Measurements from ENCODE around the gene TAS2R19.

The TAS2R19 gene

DNA sequence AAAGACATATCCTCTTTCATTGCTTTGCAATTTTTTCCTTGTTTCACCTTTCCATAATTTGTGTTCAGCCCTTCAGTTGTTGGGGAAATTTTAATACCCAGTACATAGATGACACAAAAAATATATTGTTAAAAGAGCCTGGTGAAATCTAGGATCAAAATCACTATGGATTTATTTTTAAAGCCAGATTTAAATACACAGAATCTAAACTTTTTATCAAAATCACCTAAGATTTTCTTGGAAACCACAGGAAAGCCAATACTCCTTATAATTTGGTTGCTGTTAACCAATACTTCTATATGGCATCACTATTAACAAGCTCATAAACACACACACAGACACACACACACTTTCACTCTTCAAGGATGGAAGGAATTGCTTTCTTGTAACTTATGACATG lies 24.2 kb downstream of the TAS2R19 start, which contains the start of gene TAS2R20:
TAS2R20 (minus strand) TSS at position 101 of the 400 bp plus-strand sequence. CDS start 429 bp downstream, outside the sequence.
- no peak for TF ChIP-seq BACH2 (CRISPR knock-in tag; IDR thresholded peaks at IDR 0.05; ENCODE audit: borderline replicate concordance)
- no peak for ATAC-seq

DNA sequence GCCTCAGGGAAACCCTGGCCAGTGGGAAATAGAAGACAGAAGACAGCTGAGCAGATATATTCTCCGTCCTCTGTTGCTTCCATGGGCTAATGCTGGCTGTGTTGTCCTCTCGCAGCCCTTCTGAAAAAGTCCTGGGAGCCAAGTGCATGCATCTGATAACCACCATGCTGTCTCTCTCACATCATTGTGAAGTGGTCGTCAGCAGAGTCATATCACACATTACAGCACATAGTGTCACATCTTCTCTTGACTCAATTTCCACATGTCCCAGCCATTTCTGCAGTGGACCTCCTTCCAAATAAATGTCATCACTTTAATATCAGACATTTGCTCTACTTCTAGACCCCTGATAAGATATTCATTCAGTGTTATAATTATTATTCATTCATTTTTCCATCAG lies 28.1 kb downstream of the TAS2R19 start:
- no peak for ATAC-seq
- TF ChIP-seq ZFP30 (CRISPR knock-in tag; IDR thresholded peaks at IDR 0.05) (no peak), SNAI2 (CRISPR knock-in tag; IDR thresholded peaks at IDR 0.05) (no peak), ZNF565 (CRISPR knock-in tag; conservative IDR thresholded peaks at IDR 0.05; ENCODE audit: low read depth) (no peak), ESRRG (CRISPR knock-in tag; IDR thresholded peaks at IDR 0.05) (no peak)
- TF ChIP-seq, protein P1, sequence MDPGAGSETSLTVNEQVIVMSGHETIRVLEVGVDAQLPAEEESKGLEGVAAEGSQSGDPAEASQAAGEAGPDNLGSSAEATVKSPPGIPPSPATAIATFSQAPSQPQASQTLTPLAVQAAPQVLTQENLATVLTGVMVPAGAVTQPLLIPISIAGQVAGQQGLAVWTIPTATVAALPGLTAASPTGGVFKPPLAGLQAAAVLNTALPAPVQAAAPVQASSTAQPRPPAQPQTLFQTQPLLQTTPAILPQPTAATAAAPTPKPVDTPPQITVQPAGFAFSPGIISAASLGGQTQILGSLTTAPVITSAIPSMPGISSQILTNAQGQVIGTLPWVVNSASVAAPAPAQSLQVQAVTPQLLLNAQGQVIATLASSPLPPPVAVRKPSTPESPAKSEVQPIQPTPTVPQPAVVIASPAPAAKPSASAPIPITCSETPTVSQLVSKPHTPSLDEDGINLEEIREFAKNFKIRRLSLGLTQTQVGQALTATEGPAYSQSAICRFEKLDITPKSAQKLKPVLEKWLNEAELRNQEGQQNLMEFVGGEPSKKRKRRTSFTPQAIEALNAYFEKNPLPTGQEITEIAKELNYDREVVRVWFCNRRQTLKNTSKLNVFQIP (CRISPR knock-in tag; IDR thresholded peaks at IDR 0.05; ENCODE audit: borderline replicate concordance, low read depth) = no peak
- TF ChIP-seq, protein P2, sequence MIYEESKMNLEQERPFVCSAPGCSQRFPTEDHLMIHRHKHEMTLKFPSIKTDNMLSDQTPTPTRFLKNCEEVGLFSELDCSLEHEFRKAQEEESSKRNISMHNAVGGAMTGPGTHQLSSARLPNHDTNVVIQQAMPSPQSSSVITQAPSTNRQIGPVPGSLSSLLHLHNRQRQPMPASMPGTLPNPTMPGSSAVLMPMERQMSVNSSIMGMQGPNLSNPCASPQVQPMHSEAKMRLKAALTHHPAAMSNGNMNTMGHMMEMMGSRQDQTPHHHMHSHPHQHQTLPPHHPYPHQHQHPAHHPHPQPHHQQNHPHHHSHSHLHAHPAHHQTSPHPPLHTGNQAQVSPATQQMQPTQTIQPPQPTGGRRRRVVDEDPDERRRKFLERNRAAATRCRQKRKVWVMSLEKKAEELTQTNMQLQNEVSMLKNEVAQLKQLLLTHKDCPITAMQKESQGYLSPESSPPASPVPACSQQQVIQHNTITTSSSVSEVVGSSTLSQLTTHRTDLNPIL (CRISPR knock-in tag; IDR thresholded peaks at IDR 0.05; ENCODE audit: low read depth) = no peak

DNA sequence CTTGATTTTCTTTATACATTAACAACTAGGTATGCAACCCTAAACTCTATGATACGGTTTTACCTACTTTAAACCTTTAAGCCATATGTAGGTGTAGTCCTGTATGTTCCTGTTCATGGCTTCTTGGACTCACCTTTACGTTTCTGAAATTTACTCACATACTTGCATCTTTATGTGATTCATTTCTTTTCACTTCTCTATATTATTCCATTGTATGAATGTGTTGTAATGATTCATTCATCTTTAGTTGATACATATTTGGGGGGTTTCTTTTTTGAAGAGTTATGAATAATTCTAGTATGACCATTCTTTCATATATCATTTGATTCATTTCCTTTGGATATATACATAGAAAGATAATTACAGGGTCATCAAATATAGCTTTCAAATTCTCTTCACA lies 33.3 kb downstream of the TAS2R19 start:
- TF ChIP-seq ARNTL (CRISPR knock-in tag; IDR thresholded peaks at IDR 0.05; ENCODE audit: borderline replicate concordance, low read depth) (no peak), ESRRG (CRISPR knock-in tag; IDR thresholded peaks at IDR 0.05) (no peak), TCF4 (CRISPR knock-in tag; IDR thresholded peaks at IDR 0.05; ENCODE audit: borderline replicate concordance) (no peak), CSDC2 (CRISPR knock-in tag; IDR thresholded peaks at IDR 0.05) (no peak), RARB (CRISPR knock-in tag; IDR thresholded peaks at IDR 0.05) (no peak), SNAI2 (CRISPR knock-in tag; IDR thresholded peaks at IDR 0.05) (no peak), PPARA (CRISPR knock-in tag; IDR thresholded peaks at IDR 0.05; ENCODE audit: borderline replicate concordance) (no peak), ZNF8 (CRISPR knock-in tag; IDR thresholded peaks at IDR 0.05) (no peak), TOX (CRISPR knock-in tag; IDR thresholded peaks at IDR 0.05; ENCODE audit: borderline replicate concordance) (no peak), OSR1 (CRISPR knock-in tag; IDR thresholded peaks at IDR 0.05) (no peak), ISL1 (CRISPR knock-in tag; IDR thresholded peaks at IDR 0.05) (no peak), GLIS3 (CRISPR knock-in tag; IDR thresholded peaks at IDR 0.05) (no peak)
- TF ChIP-seq, protein P2 (CRISPR knock-in tag; IDR thresholded peaks at IDR 0.05; ENCODE audit: low read depth) = no peak
- TF ChIP-seq, protein P1 (CRISPR knock-in tag; IDR thresholded peaks at IDR 0.05; ENCODE audit: borderline replicate concordance, low read depth) = no peak
- no peak for ATAC-seq

DNA sequence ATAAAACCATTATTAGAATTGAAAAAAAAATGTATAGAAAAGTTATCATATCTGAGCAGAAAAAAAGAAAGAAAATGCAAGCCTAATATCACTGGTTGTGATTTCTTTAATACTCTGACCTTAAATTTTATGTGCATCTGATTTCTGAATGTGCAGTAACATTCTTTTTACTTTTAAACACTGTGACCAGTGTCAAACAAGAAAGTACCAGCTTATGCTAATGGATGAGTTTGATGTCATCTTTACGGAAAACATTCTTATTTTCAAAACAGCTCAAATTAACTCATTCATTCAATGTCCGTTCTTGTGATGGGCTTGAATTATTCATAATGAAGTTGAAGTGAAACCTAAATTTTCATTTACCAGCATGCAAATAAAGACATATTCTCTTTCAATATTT lies 35.6 kb downstream of the TAS2R19 start, which contains the start of gene TAS2R50:
TAS2R50 (minus strand) TSS at position 101 of the 400 bp plus-strand sequence; CDS start at position 49, 52 bp downstream.
- TF ChIP-seq TCF4 (CRISPR knock-in tag; IDR thresholded peaks at IDR 0.05; ENCODE audit: borderline replicate concordance) (no peak), ARNTL (CRISPR knock-in tag; IDR thresholded peaks at IDR 0.05; ENCODE audit: borderline replicate concordance, low read depth) (no peak), PPARA (CRISPR knock-in tag; IDR thresholded peaks at IDR 0.05; ENCODE audit: borderline replicate concordance) (no peak), OSR1 (CRISPR knock-in tag; IDR thresholded peaks at IDR 0.05) (no peak), CSDC2 (CRISPR knock-in tag; IDR thresholded peaks at IDR 0.05) (no peak)
- TF ChIP-seq, protein P3, sequence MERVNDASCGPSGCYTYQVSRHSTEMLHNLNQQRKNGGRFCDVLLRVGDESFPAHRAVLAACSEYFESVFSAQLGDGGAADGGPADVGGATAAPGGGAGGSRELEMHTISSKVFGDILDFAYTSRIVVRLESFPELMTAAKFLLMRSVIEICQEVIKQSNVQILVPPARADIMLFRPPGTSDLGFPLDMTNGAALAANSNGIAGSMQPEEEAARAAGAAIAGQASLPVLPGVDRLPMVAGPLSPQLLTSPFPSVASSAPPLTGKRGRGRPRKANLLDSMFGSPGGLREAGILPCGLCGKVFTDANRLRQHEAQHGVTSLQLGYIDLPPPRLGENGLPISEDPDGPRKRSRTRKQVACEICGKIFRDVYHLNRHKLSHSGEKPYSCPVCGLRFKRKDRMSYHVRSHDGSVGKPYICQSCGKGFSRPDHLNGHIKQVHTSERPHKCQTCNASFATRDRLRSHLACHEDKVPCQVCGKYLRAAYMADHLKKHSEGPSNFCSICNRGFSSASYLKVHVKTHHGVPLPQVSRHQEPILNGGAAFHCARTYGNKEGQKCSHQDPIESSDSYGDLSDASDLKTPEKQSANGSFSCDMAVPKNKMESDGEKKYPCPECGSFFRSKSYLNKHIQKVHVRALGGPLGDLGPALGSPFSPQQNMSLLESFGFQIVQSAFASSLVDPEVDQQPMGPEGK (CRISPR knock-in tag; IDR thresholded peaks at IDR 0.05; ENCODE audit: borderline replicate concordance) = no peak
- ATAC-seq = no peak

DNA sequence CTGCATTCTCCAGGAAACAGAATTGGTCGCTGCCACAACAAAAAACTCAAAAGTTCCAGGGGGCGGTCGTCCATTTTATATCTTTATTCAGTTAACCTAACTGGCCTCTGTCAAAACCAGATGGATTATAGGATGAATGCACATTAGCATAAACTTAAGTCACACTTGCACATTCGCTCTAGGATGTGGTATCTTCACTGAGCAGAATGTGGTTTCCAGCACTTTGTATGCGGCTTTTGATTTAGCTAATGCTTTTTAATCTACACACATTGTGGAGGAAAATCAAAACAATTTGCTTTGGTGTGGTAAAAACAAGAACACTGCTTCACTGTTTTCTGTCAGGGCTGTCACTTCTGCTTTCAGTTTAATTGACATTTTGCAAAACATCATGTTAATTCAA lies 40.2 kb downstream of the TAS2R19 start:
- ATAC-seq = no peak
- TF ChIP-seq, protein P1 (CRISPR knock-in tag; IDR thresholded peaks at IDR 0.05; ENCODE audit: borderline replicate concordance, low read depth) = no peak
- TF ChIP-seq RARB (CRISPR knock-in tag; IDR thresholded peaks at IDR 0.05) = no peak
- TF ChIP-seq, protein P2 (CRISPR knock-in tag; IDR thresholded peaks at IDR 0.05; ENCODE audit: low read depth) = no peak
- TF ChIP-seq ZC3H10 (CRISPR knock-in tag; IDR thresholded peaks at IDR 0.05) = no peak
- TF ChIP-seq BACH2 (CRISPR knock-in tag; IDR thresholded peaks at IDR 0.05; ENCODE audit: borderline replicate concordance) = no peak
- no peak for TF ChIP-seq OSR1 (CRISPR knock-in tag; IDR thresholded peaks at IDR 0.05)
- no peak for TF ChIP-seq PPARA (CRISPR knock-in tag; IDR thresholded peaks at IDR 0.05; ENCODE audit: borderline replicate concordance)
- no peak for TF ChIP-seq TOX (CRISPR knock-in tag; IDR thresholded peaks at IDR 0.05; ENCODE audit: borderline replicate concordance)
- no peak for TF ChIP-seq TCF4 (CRISPR knock-in tag; IDR thresholded peaks at IDR 0.05; ENCODE audit: borderline replicate concordance)
- TF ChIP-seq, protein P4, sequence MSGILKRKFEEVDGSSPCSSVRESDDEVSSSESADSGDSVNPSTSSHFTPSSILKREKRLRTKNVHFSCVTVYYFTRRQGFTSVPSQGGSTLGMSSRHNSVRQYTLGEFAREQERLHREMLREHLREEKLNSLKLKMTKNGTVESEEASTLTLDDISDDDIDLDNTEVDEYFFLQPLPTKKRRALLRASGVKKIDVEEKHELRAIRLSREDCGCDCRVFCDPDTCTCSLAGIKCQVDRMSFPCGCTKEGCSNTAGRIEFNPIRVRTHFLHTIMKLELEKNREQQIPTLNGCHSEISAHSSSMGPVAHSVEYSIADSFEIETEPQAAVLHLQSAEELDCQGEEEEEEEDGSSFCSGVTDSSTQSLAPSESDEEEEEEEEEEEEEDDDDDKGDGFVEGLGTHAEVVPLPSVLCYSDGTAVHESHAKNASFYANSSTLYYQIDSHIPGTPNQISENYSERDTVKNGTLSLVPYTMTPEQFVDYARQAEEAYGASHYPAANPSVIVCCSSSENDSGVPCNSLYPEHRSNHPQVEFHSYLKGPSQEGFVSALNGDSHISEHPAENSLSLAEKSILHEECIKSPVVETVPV (CRISPR knock-in tag; IDR thresholded peaks at IDR 0.05) = no peak

Data from SK-N-SH treated with all-trans-retinoic acid at 6 μM for 48 hours (cell line).